Measurements from ENCODE around the gene PPP1R14D.
A peak's percentile ranks its signal among the peaks of the same experiment; 100 is the strongest.

PPP1R14D gene

GRCh38 chr15:40815042-40815698, 13.3 kb downstream of the PPP1R14D start:
- DNase-seq: peak; percentile 14

GRCh38 chr15:40812721-40813425, 15.6 kb downstream of the PPP1R14D start:
- DNase-seq: no peak

DNA sequence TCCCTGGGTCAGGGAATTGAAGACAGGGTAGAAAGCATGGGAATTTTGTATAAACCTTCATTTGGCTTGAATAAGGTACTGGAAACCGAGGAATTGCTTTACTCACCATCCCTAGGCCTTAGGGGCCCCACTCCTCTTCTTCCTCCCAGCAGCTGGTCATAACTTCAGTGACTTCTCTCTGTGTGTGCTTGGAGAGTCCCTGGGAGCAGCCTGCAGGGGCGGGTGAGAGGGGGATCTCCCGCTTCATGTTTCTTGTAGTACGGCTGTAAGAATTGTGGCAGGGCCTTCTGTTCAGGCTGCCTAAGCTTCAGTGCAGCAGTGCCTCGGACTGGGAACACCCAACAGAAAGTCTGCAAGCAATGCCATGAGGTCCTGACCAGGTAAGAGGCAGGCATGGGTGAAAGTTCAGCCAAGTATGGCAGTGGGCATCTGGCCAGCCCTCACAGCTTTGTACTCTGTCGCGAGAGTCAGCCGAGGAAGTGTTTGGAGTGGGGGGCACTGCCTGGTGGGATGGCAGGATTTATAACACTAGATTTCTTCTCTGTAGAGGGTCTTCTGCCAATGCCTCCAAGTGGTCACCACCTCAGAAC, 19.6 kb downstream of the PPP1R14D start:
- DNase-seq: no peak

DNA sequence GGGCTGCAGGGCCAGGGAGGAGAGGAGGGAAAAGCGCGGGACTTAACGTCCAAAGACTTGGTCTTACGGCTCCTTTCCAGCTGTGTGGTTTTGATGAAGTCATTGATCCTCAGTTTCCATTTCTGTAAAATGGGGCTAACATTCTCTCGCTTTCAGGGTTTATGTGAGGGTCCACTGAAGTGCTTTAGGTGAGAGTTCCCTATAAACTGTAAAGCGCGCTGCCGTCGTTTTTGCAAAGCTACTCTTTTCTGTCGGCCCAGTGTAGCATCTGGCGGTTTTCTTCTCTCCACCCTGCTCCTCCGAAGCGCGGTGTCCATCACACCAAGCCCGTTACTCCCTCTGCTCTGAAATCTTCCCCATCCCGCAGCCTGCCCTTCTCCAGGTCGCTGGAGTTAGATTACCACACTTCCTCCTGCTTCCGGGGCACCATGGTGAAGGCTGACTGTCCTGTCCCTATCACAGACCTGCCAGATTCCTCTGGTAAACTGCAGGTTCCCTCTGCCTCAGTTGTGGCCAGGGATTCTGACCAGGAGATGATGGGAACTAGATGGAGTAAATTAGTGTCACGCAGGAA, 20.5 kb downstream of the PPP1R14D start:
- DNase-seq: no peak

DNA sequence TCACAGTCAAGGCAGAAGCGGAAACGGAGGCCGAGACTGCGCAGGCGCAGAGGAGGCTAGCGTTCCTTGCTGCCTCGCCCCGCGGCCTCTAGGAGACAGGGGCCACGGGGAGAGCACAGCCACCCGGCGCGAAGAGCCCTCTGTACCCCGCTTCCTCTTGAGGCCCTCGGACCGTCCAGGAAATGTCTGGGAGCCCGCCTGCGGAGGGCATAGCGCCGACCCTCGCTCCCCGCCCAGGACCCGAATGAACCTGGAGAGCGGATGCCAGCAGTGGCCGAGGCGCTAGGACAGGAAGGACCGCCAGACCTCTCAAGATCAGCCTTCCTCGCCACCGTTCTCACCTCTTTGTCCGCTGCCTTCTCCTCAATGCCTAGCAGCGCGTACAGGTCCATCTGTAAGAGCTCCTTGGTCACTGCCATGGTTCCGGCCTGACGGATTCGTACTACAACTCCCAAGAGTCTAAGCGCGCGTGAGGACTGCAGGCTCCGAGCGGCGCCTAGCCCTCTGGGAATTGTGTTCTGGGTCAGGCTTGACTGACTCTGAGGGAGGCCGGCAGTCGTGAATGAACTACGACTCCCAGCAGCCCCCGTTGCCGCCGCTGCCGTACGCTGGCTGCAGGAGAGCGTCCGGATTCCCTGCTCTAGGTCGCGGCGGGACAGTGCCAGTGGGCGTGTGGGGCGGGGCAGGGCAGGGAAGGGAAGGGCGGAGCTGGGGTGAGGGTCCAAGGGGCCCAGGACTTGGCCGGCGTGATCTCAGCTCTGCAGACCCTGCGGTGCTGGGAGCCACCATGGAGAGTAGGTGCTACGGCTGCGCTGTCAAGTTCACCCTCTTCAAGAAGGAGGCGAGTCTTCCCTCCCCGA, 21.2 kb downstream of the PPP1R14D start, which contains the start of the genes DNAJC17 and ZFYVE19:
Gene DNAJC17, minus strand, starts transcription at position 446 of the 860 bp plus-strand sequence. Its CDS starts 27 bp downstream, at position 419.
Gene ZFYVE19, plus strand, starts transcription at position 62 of the 860 bp plus-strand sequence. Its CDS starts 501 bp downstream, at position 563.
- peak; percentile 98 for DNase-seq

DNA sequence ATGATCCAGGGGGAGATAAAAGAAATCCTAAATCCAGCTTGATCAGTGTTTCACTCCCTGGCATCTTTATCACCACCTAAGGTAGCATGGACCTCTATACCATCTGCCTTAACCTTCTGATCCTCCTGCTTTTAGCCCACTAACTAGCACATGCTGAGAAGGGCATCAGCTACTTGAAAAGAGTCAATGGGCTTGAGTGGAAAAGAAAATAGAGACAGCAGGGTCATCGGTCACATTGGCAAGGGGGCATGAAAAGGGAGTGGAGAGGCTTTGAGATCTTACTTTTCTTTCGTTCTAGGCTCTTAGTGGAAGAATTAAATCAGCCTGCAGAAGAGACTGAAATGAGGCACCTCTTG, 21.9 kb downstream of the PPP1R14D start:
- no peak for DNase-seq

DNA sequence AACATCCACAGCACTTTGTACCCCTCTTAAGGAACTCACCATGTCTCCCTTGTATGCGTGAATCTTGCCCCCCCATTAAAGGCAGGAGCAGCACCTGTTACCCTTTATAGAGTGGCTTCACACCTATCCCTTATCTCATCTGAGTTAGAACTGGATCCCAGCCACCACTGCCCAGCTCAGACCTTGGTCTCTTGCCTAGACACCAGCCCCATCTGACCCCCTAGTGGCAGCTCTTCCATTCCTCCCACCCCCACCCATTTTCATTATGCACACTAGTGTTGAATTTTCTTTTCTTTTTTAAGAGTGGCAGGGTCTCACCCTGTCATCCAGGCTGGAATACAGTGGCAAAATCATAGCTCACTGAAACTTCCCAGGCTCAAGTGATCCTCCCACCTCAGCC, 24.8 kb downstream of the PPP1R14D start:
- DNase-seq: no peak

GRCh38 chr15:40803076-40803475, 25.4 kb downstream of the PPP1R14D start:
- no peak for DNase-seq

- no peak for DNase-seq
These were observed 29.0 kb downstream of the PPP1R14D start for GRCh38 chr15:40799523-40799922.

DNA sequence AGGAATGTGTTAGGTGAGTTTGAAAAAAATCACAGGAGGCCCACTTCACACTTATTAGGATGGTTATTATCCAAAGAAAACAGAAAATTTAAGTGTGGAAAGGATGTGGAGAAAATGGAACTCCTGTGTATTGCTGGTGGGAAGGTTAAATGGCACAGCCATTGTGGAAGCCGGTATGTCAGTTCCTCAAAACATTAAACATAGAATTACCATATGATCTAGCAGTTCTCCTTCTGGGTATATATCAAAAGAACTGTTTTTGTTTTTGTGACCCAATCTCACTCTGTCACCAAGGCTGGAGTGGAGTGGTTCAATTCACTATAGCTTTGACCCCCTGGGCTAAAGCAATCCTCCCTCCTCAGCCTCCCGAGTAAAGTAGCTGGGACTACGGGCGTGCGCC, 32.0 kb downstream of the PPP1R14D start:
- DNase-seq: no peak

DNA sequence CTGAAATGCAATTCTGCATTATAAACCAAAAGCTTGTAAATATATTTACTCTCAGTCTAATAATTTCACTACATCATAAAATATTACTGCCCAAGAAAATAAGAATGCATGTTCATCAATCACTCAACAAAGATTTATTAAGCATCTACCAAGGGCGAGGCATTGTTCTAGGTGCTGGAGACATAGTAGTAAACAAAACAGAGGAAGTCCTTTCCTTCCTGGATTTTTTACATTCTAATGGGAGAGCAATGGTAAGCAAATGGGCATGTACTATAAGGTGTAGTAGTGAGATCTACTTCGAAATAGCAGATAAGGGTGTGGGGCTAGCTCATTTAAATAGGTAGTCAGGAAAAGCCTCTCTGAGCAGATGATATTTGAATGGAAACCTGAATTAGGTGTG, 32.5 kb downstream of the PPP1R14D start:
- no peak for DNase-seq

DNA sequence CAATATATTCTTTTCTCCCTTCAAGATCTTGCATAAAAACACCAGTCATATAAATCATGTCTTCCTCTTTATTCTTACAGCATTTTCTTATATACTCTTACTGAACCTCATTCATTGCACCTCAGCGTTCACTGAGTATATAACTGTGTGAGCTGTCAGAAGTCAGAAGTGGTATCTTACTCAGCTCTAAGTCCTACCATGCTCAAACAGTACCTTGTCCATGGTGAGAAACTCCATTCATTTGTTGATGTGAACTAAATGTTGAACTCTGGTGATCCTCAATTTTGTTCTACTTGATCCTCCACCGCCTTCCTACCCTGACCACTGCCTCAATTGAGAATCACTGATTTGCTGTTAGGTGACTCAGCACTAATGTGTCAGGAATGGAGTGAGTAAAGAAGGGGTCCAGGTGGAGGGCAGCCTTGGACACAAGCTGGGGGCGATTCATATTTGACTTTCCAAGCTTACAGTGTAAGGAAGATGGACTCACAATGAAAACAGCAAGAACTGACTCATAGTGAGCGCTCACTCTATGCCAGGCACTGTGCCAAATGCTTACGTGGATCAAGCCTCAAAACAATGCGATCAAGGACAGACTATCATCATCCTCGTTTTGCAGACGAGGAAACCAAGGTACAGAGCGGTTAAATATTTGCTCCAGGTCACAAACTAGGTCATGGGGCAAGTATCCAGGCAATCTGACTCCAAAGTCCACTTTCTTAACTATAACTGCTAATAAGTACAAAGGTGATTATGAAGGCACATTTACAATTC, 35.1 kb downstream of the PPP1R14D start:
- no peak for DNase-seq

DNA sequence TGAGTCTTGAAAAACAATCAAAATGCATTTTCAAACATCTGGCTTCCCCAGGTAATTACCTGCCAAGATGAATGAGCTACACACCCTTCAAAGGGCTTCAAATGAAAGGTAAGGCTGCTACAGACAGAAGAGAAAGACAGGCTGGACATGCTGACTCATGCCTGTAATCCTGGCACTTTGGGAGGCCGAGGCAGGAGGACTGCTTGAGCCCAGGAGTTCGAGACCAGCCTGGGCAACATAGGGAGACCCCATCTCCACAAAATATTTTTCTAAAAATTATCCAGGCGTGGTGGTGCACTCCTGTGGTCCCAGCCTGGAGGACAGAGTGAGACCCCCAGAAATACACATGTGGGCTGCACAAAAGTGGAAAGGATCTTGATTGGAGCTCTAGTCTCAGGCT, 36.1 kb downstream of the PPP1R14D start:
- DNase-seq: no peak

- no peak for DNase-seq
These were observed 37.8 kb downstream of the PPP1R14D start for GRCh38 chr15:40790718-40791117.

DNA sequence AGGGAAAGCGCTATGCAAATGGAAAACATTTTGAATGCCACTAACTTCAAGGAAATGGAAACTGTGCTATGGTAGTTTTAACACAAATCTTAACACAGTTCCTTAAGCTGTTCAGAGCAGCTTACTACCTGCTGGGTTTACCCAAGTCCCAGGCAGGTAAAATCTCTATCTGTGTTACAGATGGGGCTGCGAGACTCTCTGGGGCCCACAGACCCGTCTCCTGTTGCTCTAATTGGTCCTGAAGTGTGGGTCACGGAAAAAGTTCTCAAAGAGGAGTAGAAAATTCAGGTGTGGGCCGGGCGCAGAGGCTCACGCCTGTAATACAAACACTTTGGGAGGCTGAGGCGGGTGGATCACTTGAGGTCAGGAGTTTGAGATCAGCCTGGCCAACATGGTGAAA, 38.5 kb downstream of the PPP1R14D start:
- DNase-seq: no peak

- DNase-seq: no peak
These were observed 39.4 kb downstream of the PPP1R14D start for GRCh38 chr15:40789119-40789518.

DNA sequence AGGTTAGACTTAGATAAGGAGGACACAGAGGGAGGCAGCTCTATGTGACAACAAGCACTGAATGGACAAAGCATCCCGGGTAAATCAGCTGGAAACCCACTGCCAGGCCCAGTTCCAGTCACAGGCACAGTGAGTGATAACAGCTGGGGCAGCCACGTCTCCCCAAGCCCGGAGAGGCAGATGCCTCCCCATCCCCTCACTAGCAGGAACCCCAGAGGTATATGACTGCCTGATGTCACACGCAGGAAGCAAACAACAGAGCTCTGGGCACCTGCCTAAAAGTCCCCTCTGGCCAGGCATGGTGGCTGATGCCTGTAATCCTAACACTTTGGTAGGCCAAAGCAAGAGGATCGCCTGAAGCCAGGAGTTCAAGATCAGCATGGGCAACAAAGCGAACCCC, 40.5 kb downstream of the PPP1R14D start:
- DNase-seq: no peak

GRCh38 chr15:40787344-40787841, 41.1 kb downstream of the PPP1R14D start:
- DNase-seq: no peak

DNA sequence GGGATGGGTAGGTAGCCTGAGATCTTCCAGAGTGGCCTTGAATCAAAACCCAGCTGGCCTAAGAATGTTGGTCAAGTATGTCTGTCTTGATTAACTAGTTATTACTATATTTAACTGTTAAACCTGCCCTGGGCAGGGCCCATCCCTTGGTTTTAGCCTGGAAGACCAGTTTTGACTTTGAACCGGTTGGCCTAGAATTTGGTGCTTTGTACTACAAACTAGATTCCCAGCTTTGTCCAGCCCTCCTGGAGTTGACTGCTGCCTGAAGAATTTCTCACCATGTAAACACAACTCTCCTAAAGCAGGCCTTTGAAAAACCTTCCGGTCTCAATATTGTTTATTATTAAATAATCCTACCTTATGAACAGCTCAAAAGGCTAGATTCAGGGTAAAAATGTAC, 42.7 kb downstream of the PPP1R14D start:
- no peak for DNase-seq

GRCh38 chr15:40785164-40785563, 43.3 kb downstream of the PPP1R14D start:
- no peak for DNase-seq

- no peak for DNase-seq
These were observed 45.8 kb downstream of the PPP1R14D start for GRCh38 chr15:40782609-40783227.
